ENCODE data around the gene SNRK. TPM values are rescaled to one million over a fixed set of nuclear protein-coding genes. Genes with fewer than 3 reads are reported as not detected.
A peak's percentile ranks its signal among the peaks of the same experiment; 100 is the strongest.

Gene SNRK
- total RNA-seq, 1 experiment from 2014 or later = 53.3 TPM

- no peaks in the 10 kb centered on the region for H3K79me2 ChIP-seq (ENCODE audit: low read length)
- ChIA-PET CTCF (no interaction called here), POLR2A (ENCODE audit: unreplicated experiment) (no interaction called here)
- H3K9me3 ChIP-seq (ENCODE audit: low read length) = no peaks in the 10 kb centered on the region
- no peaks in the 10 kb centered on the region for H3K4me1 ChIP-seq (ENCODE audit: insufficient read depth, low read length)
- no peaks in the 10 kb centered on the region for H3K36me3 ChIP-seq (ENCODE audit: low read depth, low read length)
- ATAC-seq (no peak), DNase-seq (no peak)
- no peaks in the 10 kb centered on the region for H4K20me1 ChIP-seq (ENCODE audit: low read length)
- no peak overlapping the region for H3K4me2 ChIP-seq (ENCODE audit: low read length)
- no peak overlapping the region for H3K4me3 ChIP-seq (ENCODE audit: low read length)
- no peaks in the 10 kb centered on the region for H3F3A ChIP-seq (ENCODE audit: low read length, unreplicated experiment)
- no peaks in the 10 kb centered on the region for H3K27me3 ChIP-seq (ENCODE audit: low read length)
- no peaks in the 10 kb centered on the region for H3K9me2 ChIP-seq (replicated peaks; ENCODE audit: low read length)
- intact Hi-C loops (cut with micrococcal nuclease) = no loop called here
- H3K27ac ChIP-seq (ENCODE audit: low read length) = no peak overlapping the region
- no peak overlapping the region for H3K9ac ChIP-seq (ENCODE audit: low read length)
- BruUV-seq (replicated peaks) = TSS peak; percentile 14
- TF ChIP-seq EZH2 (IDR thresholded peaks at IDR 0.05; ENCODE audit: low read length, unreplicated experiment) (no peak), EZH2phosphoT487 (IDR thresholded peaks at IDR 0.05; ENCODE audit: borderline replicate concordance, low read length) (no peak), CTCF (conservative IDR thresholded peaks at IDR 0.05; ENCODE audit: low read depth, low read length) (no peak)
- H2AFZ ChIP-seq (ENCODE audit: low read length) = no peak overlapping the region
These were observed 74.7 kb downstream of the SNRK start for GRCh38 chr3:43361077-43361476.

DNA sequence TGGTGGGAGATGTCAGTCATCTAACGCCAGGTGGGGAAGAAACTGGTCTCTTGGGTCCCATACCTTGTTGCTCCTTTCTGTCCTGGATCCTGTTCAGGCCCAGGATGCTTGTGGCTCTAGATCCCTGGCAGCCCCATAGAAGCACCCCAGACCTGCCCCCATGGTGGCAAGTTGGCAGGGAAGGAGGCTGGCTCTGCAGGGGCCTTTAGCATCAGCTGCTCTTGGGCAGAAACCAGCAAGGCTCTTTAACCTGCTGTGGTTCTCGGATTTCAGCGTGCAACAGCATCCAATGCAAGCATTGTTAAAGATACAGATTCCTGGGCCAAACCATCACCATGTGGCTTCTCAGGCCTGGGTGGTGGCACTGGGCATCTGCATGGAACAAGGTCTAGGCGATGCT lies 75.8 kb downstream of the SNRK start:
- no peak for ATAC-seq
- H3K79me2 ChIP-seq (ENCODE audit: low read length) = no peaks in the 10 kb centered on the region
- H3K9me2 ChIP-seq (replicated peaks; ENCODE audit: low read length) = no peaks in the 10 kb centered on the region
- H3K9ac ChIP-seq (ENCODE audit: low read length) = no peak overlapping the region
- H3K9me3 ChIP-seq (ENCODE audit: low read length) = no peaks in the 10 kb centered on the region
- H3K27ac ChIP-seq (ENCODE audit: low read length) = no peak overlapping the region
- intact Hi-C loops (cut with micrococcal nuclease) = no loop called here
- H3K27me3 ChIP-seq (ENCODE audit: low read length) = no peaks in the 10 kb centered on the region
- no peaks in the 10 kb centered on the region for H3K4me1 ChIP-seq (ENCODE audit: insufficient read depth, low read length)
- H3K4me3 ChIP-seq (ENCODE audit: low read length) = no peak overlapping the region
- H3F3A ChIP-seq (ENCODE audit: low read length, unreplicated experiment) = no peaks in the 10 kb centered on the region
- no peak for DNase-seq
- no peaks in the 10 kb centered on the region for H4K20me1 ChIP-seq (ENCODE audit: low read length)
- TF ChIP-seq EZH2phosphoT487 (IDR thresholded peaks at IDR 0.05; ENCODE audit: borderline replicate concordance, low read length) = no peak
- no peak for TF ChIP-seq CTCF (conservative IDR thresholded peaks at IDR 0.05; ENCODE audit: low read depth, low read length)
- H3K4me2 ChIP-seq (ENCODE audit: low read length) = no peak overlapping the region
- BruUV-seq (replicated peaks) = no TSS peak
- ChIA-PET CTCF (no interaction called here), POLR2A (ENCODE audit: unreplicated experiment) (no interaction called here)
- H3K36me3 ChIP-seq (ENCODE audit: low read depth, low read length) = no peaks in the 10 kb centered on the region
- H2AFZ ChIP-seq (ENCODE audit: low read length) = no peak overlapping the region

- Histone ChIP-seq H3K9me3 (ENCODE audit: low read length) (no peaks in the 10 kb centered on the region), H3K79me2 (ENCODE audit: low read length) (no peaks in the 10 kb centered on the region), H2AFZ (ENCODE audit: low read length) (no peak overlapping the region), H3K4me2 (ENCODE audit: low read length) (no peak overlapping the region), H4K20me1 (ENCODE audit: low read length) (no peaks in the 10 kb centered on the region), H3F3A (ENCODE audit: low read length, unreplicated experiment) (no peaks in the 10 kb centered on the region), H3K4me1 (ENCODE audit: insufficient read depth, low read length) (no peaks in the 10 kb centered on the region), H3K27ac (ENCODE audit: low read length) (no peak overlapping the region), H3K36me3 (ENCODE audit: low read depth, low read length) (no peaks in the 10 kb centered on the region), H3K27me3 (ENCODE audit: low read length) (no peaks in the 10 kb centered on the region), H3K4me3 (ENCODE audit: low read length) (no peak overlapping the region), H3K9ac (ENCODE audit: low read length) (no peak overlapping the region), H3K9me2 (replicated peaks; ENCODE audit: low read length) (no peaks in the 10 kb centered on the region)
- no peak for TF ChIP-seq EZH2phosphoT487 (IDR thresholded peaks at IDR 0.05; ENCODE audit: borderline replicate concordance, low read length)
- no peak for TF ChIP-seq EZH2 (IDR thresholded peaks at IDR 0.05; ENCODE audit: low read length, unreplicated experiment)
- TF ChIP-seq CTCF (conservative IDR thresholded peaks at IDR 0.05; ENCODE audit: low read depth, low read length) = no peak
- ChIA-PET POLR2A (ENCODE audit: unreplicated experiment) (no interaction called here), CTCF (no interaction called here)
- BruUV-seq (replicated peaks) = no TSS peak
- intact Hi-C loops (cut with micrococcal nuclease) = no loop called here
- no peak for ATAC-seq
- no peak for DNase-seq
These were observed 76.6 kb downstream of the SNRK start for GRCh38 chr3:43362961-43363360.
